ENCODE data around the gene KRT31.
"Not testable (repeated sequence)": the region's sequence is repeated elsewhere in the genome, so short reads cannot be mapped to it uniquely, and the experiment has no call there.

Gene KRT31

GRCh38 chr17:41424111-41424635 lies 26.8 kb upstream of the KRT31 start, which contains the start of gene KRT37:
TSS of gene KRT37 (minus strand) at chr17:41424585. CDS start at chr17:41424523, 62 bp downstream.
- Mint-ChIP-seq H3K27ac (no peak within 1 kb of the TSS), H3K4me1 (no peaks in the 10 kb centered on the region), H3K27me3 (no peaks in the 10 kb centered on the region), H3K4me3 (no peak within 1 kb of the TSS), H3K9me3 (no peaks in the 10 kb centered on the region), H3K36me3 (ENCODE audit: low read depth) (no peaks in the 10 kb centered on the region)
- ATAC-seq (no peak), DNase-seq (no peak)

GRCh38 chr17:41422586-41422985 lies 25.2 kb upstream of the KRT31 start:
- DNase-seq; H3K4me1 Mint-ChIP-seq; H3K27me3 Mint-ChIP-seq; H3K36me3 Mint-ChIP-seq (ENCODE audit: low read depth); H3K27ac Mint-ChIP-seq; ATAC-seq; H3K9me3 Mint-ChIP-seq; H3K4me3 Mint-ChIP-seq: not testable (repeated sequence)

- Mint-ChIP-seq H3K4me3 (no peak overlapping the region), H3K27ac (no peak overlapping the region), H3K36me3 (ENCODE audit: low read depth) (no peaks in the 10 kb centered on the region), H3K9me3 (no peaks in the 10 kb centered on the region), H3K4me1 (no peaks in the 10 kb centered on the region), H3K27me3 (no peaks in the 10 kb centered on the region)
- ATAC-seq, result no peak
- no peak for DNase-seq
Measured at GRCh38 chr17:41421617-41422016, 24.2 kb upstream of the KRT31 start.

- no peak overlapping the region for H3K4me3 Mint-ChIP-seq
- no peaks in the 10 kb centered on the region for H3K36me3 Mint-ChIP-seq (ENCODE audit: low read depth)
- no peaks in the 10 kb centered on the region for H3K9me3 Mint-ChIP-seq
- DNase-seq (no peak), ATAC-seq (no peak)
- no peak overlapping the region for H3K27ac Mint-ChIP-seq
- no peaks in the 10 kb centered on the region for H3K27me3 Mint-ChIP-seq
- H3K4me1 Mint-ChIP-seq, result no peaks in the 10 kb centered on the region
Measured at GRCh38 chr17:41421116-41421515, 23.7 kb upstream of the KRT31 start.

GRCh38 chr17:41420134-41420533 lies 22.7 kb upstream of the KRT31 start:
- no peak overlapping the region for H3K4me3 Mint-ChIP-seq
- H3K27ac Mint-ChIP-seq, result no peak overlapping the region

GRCh38 chr17:41419716-41420115 lies 22.3 kb upstream of the KRT31 start:
- ATAC-seq, result no peak
- Mint-ChIP-seq H3K36me3 (ENCODE audit: low read depth) (no peaks in the 10 kb centered on the region), H3K9me3 (no peaks in the 10 kb centered on the region), H3K4me1 (no peaks in the 10 kb centered on the region), H3K27me3 (no peaks in the 10 kb centered on the region), H3K27ac (no peak overlapping the region), H3K4me3 (no peak overlapping the region)
- no peak for DNase-seq

More at GRCh38 chr17:41420134-41420533, 22.7 kb upstream of the KRT31 start:
- DNase-seq (no peak), ATAC-seq (no peak)
- Mint-ChIP-seq H3K27me3 (no peaks in the 10 kb centered on the region), H3K36me3 (ENCODE audit: low read depth) (no peaks in the 10 kb centered on the region), H3K4me1 (no peaks in the 10 kb centered on the region), H3K9me3 (no peaks in the 10 kb centered on the region)

GRCh38 chr17:41418116-41418860 lies 20.9 kb upstream of the KRT31 start:
- H3K27me3 Mint-ChIP-seq, result no peaks in the 10 kb centered on the region
- H3K36me3 Mint-ChIP-seq (ENCODE audit: low read depth), result no peaks in the 10 kb centered on the region
- no peak for DNase-seq
- H3K4me1 Mint-ChIP-seq, result no peaks in the 10 kb centered on the region
- no peak for ATAC-seq
- no peak overlapping the region for H3K27ac Mint-ChIP-seq
- no peak overlapping the region for H3K4me3 Mint-ChIP-seq
- H3K9me3 Mint-ChIP-seq, result no peaks in the 10 kb centered on the region

GRCh38 chr17:41417576-41418015 lies 20.2 kb upstream of the KRT31 start:
- H3K4me3 Mint-ChIP-seq, result no peak overlapping the region
- no peak for DNase-seq
- H3K36me3 Mint-ChIP-seq (ENCODE audit: low read depth), result no peaks in the 10 kb centered on the region
- H3K27me3 Mint-ChIP-seq, result no peaks in the 10 kb centered on the region
- H3K4me1 Mint-ChIP-seq, result no peaks in the 10 kb centered on the region
- H3K9me3 Mint-ChIP-seq, result no peaks in the 10 kb centered on the region
- no peak overlapping the region for H3K27ac Mint-ChIP-seq
- ATAC-seq, result peak; percentile 49

GRCh38 chr17:41417127-41417526 lies 19.7 kb upstream of the KRT31 start:
- Mint-ChIP-seq H3K9me3 (no peaks in the 10 kb centered on the region), H3K27me3 (no peaks in the 10 kb centered on the region), H3K36me3 (ENCODE audit: low read depth) (no peaks in the 10 kb centered on the region)

GRCh38 chr17:41416479-41416878 lies 19.1 kb upstream of the KRT31 start:
- H3K27ac Mint-ChIP-seq, result no peak overlapping the region
- no peak for ATAC-seq

More at GRCh38 chr17:41417127-41417526, 19.7 kb upstream of the KRT31 start:
- Mint-ChIP-seq H3K4me1 (no peaks in the 10 kb centered on the region), H3K4me3 (no peak overlapping the region), H3K27ac (no peak overlapping the region)
- ATAC-seq (no peak), DNase-seq (no peak)

GRCh38 chr17:41415833-41416335 lies 18.5 kb upstream of the KRT31 start:
- DNase-seq, result no peak
- no peaks in the 10 kb centered on the region for H3K27me3 Mint-ChIP-seq
- H3K4me1 Mint-ChIP-seq, result no peaks in the 10 kb centered on the region
- H3K4me3 Mint-ChIP-seq, result no peak overlapping the region
- H3K36me3 Mint-ChIP-seq (ENCODE audit: low read depth), result no peaks in the 10 kb centered on the region
- no peak overlapping the region for H3K27ac Mint-ChIP-seq
- no peaks in the 10 kb centered on the region for H3K9me3 Mint-ChIP-seq
- ATAC-seq, result no peak

More at GRCh38 chr17:41416479-41416878, 19.1 kb upstream of the KRT31 start:
- H3K4me3 Mint-ChIP-seq, result no peak overlapping the region
- H3K27me3 Mint-ChIP-seq, result no peaks in the 10 kb centered on the region
- H3K9me3 Mint-ChIP-seq, result no peaks in the 10 kb centered on the region
- H3K36me3 Mint-ChIP-seq (ENCODE audit: low read depth), result no peaks in the 10 kb centered on the region
- DNase-seq, result no peak
- H3K4me1 Mint-ChIP-seq, result no peaks in the 10 kb centered on the region

GRCh38 chr17:41415411-41415810 lies 18.0 kb upstream of the KRT31 start:
- Mint-ChIP-seq H3K36me3 (ENCODE audit: low read depth) (no peaks in the 10 kb centered on the region), H3K4me3 (no peak overlapping the region), H3K9me3 (no peaks in the 10 kb centered on the region), H3K4me1 (no peaks in the 10 kb centered on the region), H3K27me3 (no peaks in the 10 kb centered on the region), H3K27ac (no peak overlapping the region)
- ATAC-seq (no peak), DNase-seq (no peak)

- Mint-ChIP-seq H3K27me3 (peaks cover 2% of the 10 kb centered on the region), H3K4me1 (peaks cover 5% of the 10 kb centered on the region), H3K36me3 (ENCODE audit: low read depth) (no peaks in the 10 kb centered on the region), H3K4me3 (no peak overlapping the region), H3K9me3 (no peaks in the 10 kb centered on the region), H3K27ac (no peak overlapping the region)
- ATAC-seq, result no peak
- no peak for DNase-seq
Measured at GRCh38 chr17:41413982-41414381, 16.6 kb upstream of the KRT31 start.

- no peak overlapping the region for H3K27ac Mint-ChIP-seq
- no peaks in the 10 kb centered on the region for H3K9me3 Mint-ChIP-seq
- ATAC-seq, result no peak
Measured at GRCh38 chr17:41413353-41413957, 16.0 kb upstream of the KRT31 start.

More at GRCh38 chr17:41413353-41413957, 16.0 kb upstream of the KRT31 start:
- H3K4me1 Mint-ChIP-seq, result peaks cover 7% of the 10 kb centered on the region
- no peak overlapping the region for H3K4me3 Mint-ChIP-seq
- H3K27me3 Mint-ChIP-seq, result peaks cover 2% of the 10 kb centered on the region
- no peaks in the 10 kb centered on the region for H3K36me3 Mint-ChIP-seq (ENCODE audit: low read depth)
- no peak for DNase-seq
